Measurements from ENCODE around the gene COL18A1.

- no peak for TF ChIP-seq POLR2A (IDR thresholded peaks at IDR 0.05; ENCODE audit: low read length)
- no peak for TF ChIP-seq GATA1 (IDR thresholded peaks at IDR 0.05; ENCODE audit: low read depth, low read length)
These were observed 106.0 kb downstream of the COL18A1 start for GRCh38 chr21:45511007-45511406.

Data from erythroblast (primary cell).